GM13976 (cell line): Measurements from ENCODE around the gene OOSP2.

Experiments
- DNase-seq: peaks from one replicate; pipeline ENCODE4 v3.0.0; 2012; ENCODE audit warnings: low spot score
- CTCF ChIP-seq: IDR thresholded peaks from 2 replicates; pipeline ENCODE4 v1.5.1; 2012; ENCODE audit warnings: borderline replicate concordance, mild to moderate bottlenecking; ENCODE audit not compliant: insufficient read depth; ENCODE audit errors: extremely low read depth, missing control alignments, control extremely low read depth
- in situ Hi-C: fragments of 300-500 bp; cut with MboI; formaldehyde crosslinking; loops from one replicate; pipeline ENCODE4 v1.12.0; 2022; ENCODE audit warnings: low sequenced_read_pairs, mixed read lengths, inconsistent platforms; ENCODE audit not compliant: unreplicated experiment

The OOSP2 gene

GRCh38 chr11:60078745-60079144 lies 38.5 kb downstream of the OOSP2 start:
- in situ Hi-C loops, result no loop called here

GRCh38 chr11:60080535-60080934 lies 40.3 kb downstream of the OOSP2 start:
- in situ Hi-C loops, result no loop called here
- no peak for TF ChIP-seq CTCF
- no peak for DNase-seq

More at GRCh38 chr11:60078745-60079144, 38.5 kb downstream of the OOSP2 start:
- no peak for DNase-seq
- TF ChIP-seq CTCF, result no peak

GRCh38 chr11:60084631-60085273 lies 44.5 kb downstream of the OOSP2 start:
- in situ Hi-C loops, result no loop called here
- no peak for TF ChIP-seq CTCF
- DNase-seq, result no peak

- TF ChIP-seq CTCF, result no peak
- no peak for DNase-seq
- in situ Hi-C loops, result no loop called here
These were observed 45.7 kb downstream of the OOSP2 start for GRCh38 chr11:60085909-60086308.

- TF ChIP-seq CTCF, result no peak
- in situ Hi-C loops, result no loop called here
- DNase-seq, result no peak
These were observed 47.0 kb downstream of the OOSP2 start for GRCh38 chr11:60087239-60087638.

- no peak for TF ChIP-seq CTCF
- in situ Hi-C loops, result no loop called here
- DNase-seq, result no peak
These were observed 48.2 kb downstream of the OOSP2 start, which contains the start of gene MS4A2 for GRCh38 chr11:60088364-60088763. Gene MS4A2 (plus strand): TSS chr11:60088664. CDS start chr11:60088766, 102 bp downstream.
